GM11168 (cell line): ENCODE data around the gene TOP3B.

ENCODE experiments used
- in situ Hi-C: fragments of 300-500 bp; cut with MboI; formaldehyde crosslinking; loops from one replicate; pipeline ENCODE4 v1.12.0; 2022; ENCODE audit warnings: low sequenced_read_pairs; ENCODE audit not compliant: unreplicated experiment

TOP3B gene

GRCh38 chr22:21964918-21965484 lies 17.6 kb downstream of the TOP3B start:
- in situ Hi-C loops: no loop called here

GRCh38 chr22:21964234-21964633 lies 18.4 kb downstream of the TOP3B start:
- in situ Hi-C loops: no loop called here

- in situ Hi-C loops: no loop called here
Observed at GRCh38 chr22:21963790-21964211, 18.8 kb downstream of the TOP3B start.

GRCh38 chr22:21963286-21963685 lies 19.3 kb downstream of the TOP3B start:
- in situ Hi-C loops: no loop called here

- in situ Hi-C loops: no loop called here
Observed at GRCh38 chr22:21962655-21962949, 20.0 kb downstream of the TOP3B start.

- in situ Hi-C loops: no loop called here
Observed at GRCh38 chr22:21961886-21962654, 20.5 kb downstream of the TOP3B start.

GRCh38 chr22:21961127-21961867 lies 21.3 kb downstream of the TOP3B start:
- in situ Hi-C loops: no loop called here

- in situ Hi-C loops: no loop called here
Observed at GRCh38 chr22:21960200-21961126, 22.1 kb downstream of the TOP3B start.

GRCh38 chr22:21959274-21960074 lies 23.1 kb downstream of the TOP3B start:
- in situ Hi-C loops: no loop called here

GRCh38 chr22:21958360-21959273 lies 24.0 kb downstream of the TOP3B start:
- in situ Hi-C loops: no loop called here

- in situ Hi-C loops: no loop called here
Observed at GRCh38 chr22:21952586-21953571, 29.7 kb downstream of the TOP3B start, which contains the start of gene PPM1F. Gene PPM1F (minus strand): TSS chr22:21952848. CDS start chr22:21946048, 6,800 bp downstream.

GRCh38 chr22:21951931-21952465 lies 30.6 kb downstream of the TOP3B start:
- in situ Hi-C loops: no loop called here

- in situ Hi-C loops: no loop called here
Observed at GRCh38 chr22:21951062-21951461, 31.5 kb downstream of the TOP3B start.

GRCh38 chr22:21949948-21950347 lies 32.6 kb downstream of the TOP3B start:
- in situ Hi-C loops: no loop called here

GRCh38 chr22:21949569-21949918 lies 33.0 kb downstream of the TOP3B start:
- in situ Hi-C loops: no loop called here

- in situ Hi-C loops: no loop called here
Observed at GRCh38 chr22:21948824-21949568, 33.6 kb downstream of the TOP3B start.

- in situ Hi-C loops: no loop called here
Observed at GRCh38 chr22:21948390-21948789, 34.2 kb downstream of the TOP3B start.
